Renal cortex interstitium (tissue), 11 donors: ENCODE measurements around the gene UBTF. TPM values are rescaled to one million over a fixed set of nuclear protein-coding genes. Genes with fewer than 3 reads are reported as not detected.

Source experiments
- DNase-seq, 11 donors: peaks; one replicate each; pipeline ENCODE4 v3.0.0-alpha.2; 2013; ENCODE audit warnings: low read depth in 9 of 11, low spot score in 4 of 11; ENCODE audit errors: extremely low read depth in 1 of 11
- polyA plus RNA-seq, 3 donors: library from polyadenylated mRNA; unstranded; fragments of 120-200 nt; gene quantifications; one replicate each; pipeline ENCODE4 v1.2.1, GENCODE V29; 2013; ENCODE audit not compliant: insufficient read length in 3 of 3

The UBTF gene
- polyA plus RNA-seq, 3 donors, result 110 to 143 (median 121) TPM

GRCh38 chr17:44204441-44204882 lies 15.0 kb downstream of the UBTF start:
- no peak for DNase-seq

GRCh38 chr17:44203731-44204440 lies 15.6 kb downstream of the UBTF start:
- peak in 3 of 11 donors; percentile 28 to 32 (median 29) for DNase-seq

- no peak for DNase-seq
Measured at GRCh38 chr17:44202756-44203155, 16.7 kb downstream of the UBTF start.

- DNase-seq, result peak in 2 of 11 donors; percentile 9 to 13
Measured at GRCh38 chr17:44200478-44201155, 18.9 kb downstream of the UBTF start.

- DNase-seq, result peak; percentile 87 to 98 (median 96)
Measured at GRCh38 chr17:44199553-44200477, 19.7 kb downstream of the UBTF start, which contains the start of gene ATXN7L3. ATXN7L3 (minus strand) TSS chr17:44199884; CDS start chr17:44198070, 1,814 bp downstream.

- peak in 4 of 11 donors; percentile 35 to 46 (median 46) for DNase-seq
Measured at GRCh38 chr17:44198721-44199552, 20.5 kb downstream of the UBTF start.

GRCh38 chr17:44197980-44198720 lies 21.3 kb downstream of the UBTF start:
- peak in 1 of 11 donors; percentile 18 for DNase-seq

GRCh38 chr17:44197107-44197506 lies 22.4 kb downstream of the UBTF start:
- no peak for DNase-seq

GRCh38 chr17:44193326-44194084 lies 26.0 kb downstream of the UBTF start:
- DNase-seq, result no peak

GRCh38 chr17:44192750-44193149 lies 26.7 kb downstream of the UBTF start:
- DNase-seq, result no peak

- no peak for DNase-seq
Measured at GRCh38 chr17:44191941-44192496, 27.5 kb downstream of the UBTF start.

GRCh38 chr17:44191369-44191768 lies 28.1 kb downstream of the UBTF start:
- no peak for DNase-seq

- DNase-seq, result no peak
Measured at GRCh38 chr17:44190481-44190880, 29.0 kb downstream of the UBTF start.

GRCh38 chr17:44188576-44189403 lies 30.7 kb downstream of the UBTF start:
- DNase-seq, result no peak

- peak in 1 of 11 donors; percentile 73 for DNase-seq
Measured at GRCh38 chr17:44187131-44187899, 32.2 kb downstream of the UBTF start.
